ENCODE measurements around the gene SNX4. TPM values are rescaled to one million over a fixed set of nuclear protein-coding genes. Genes with fewer than 3 reads are reported as not detected.

The SNX4 gene
- total RNA-seq, 1 experiment from 2014 or later: 17.6 TPM

DNA sequence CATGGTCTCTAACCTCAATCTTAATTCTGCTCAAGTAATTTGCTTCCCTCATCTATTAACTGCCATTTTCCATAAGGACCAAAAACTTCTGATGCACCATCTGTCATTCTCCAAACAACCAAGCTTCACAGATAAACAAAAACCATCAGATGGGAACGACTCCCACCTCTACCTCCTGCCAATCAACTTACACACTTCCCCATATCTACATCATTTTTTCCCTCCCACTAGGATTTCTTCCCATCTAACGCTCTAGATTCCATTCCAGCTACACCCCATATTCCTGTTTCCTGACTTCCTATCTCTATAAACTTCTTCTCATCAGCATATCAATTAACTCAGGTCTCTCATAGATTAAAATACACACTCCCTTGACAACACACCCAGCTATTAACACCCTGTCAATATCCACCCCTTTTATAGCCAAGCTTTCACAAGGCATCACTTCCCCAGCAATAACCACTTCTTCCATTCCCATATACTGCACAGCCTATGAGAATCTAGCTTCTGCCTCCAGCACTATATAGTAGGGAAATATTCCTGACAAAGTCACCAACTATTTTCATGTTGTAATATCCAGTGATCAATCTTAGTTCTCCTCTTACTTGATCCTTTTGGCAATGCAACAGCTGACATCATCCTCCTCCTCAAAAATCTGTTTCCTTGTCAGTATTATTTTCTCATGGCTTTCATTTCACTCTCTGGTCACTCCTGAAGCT lies 39.2 kb downstream of the SNX4 start:
- Histone ChIP-seq H2AFZ (ENCODE audit: low read length) (no peak overlapping the region), H3K9me2 (replicated peaks; ENCODE audit: low read length) (no peaks in the 10 kb centered on the region), H3K27ac (ENCODE audit: low read length) (no peak overlapping the region), H3F3A (ENCODE audit: low read length, unreplicated experiment) (no peaks in the 10 kb centered on the region), H3K9ac (ENCODE audit: low read length) (no peak overlapping the region), H3K4me3 (ENCODE audit: low read length) (no peak overlapping the region), H3K79me2 (ENCODE audit: low read length) (no peaks in the 10 kb centered on the region), H4K20me1 (ENCODE audit: low read length) (no peaks in the 10 kb centered on the region), H3K9me3 (ENCODE audit: low read length) (no peaks in the 10 kb centered on the region), H3K27me3 (ENCODE audit: low read length) (no peaks in the 10 kb centered on the region), H3K4me2 (ENCODE audit: low read length) (no peak overlapping the region), H3K36me3 (ENCODE audit: low read depth, low read length) (0 out of 2 replicates have a peak, but pooled peaks cover 7% of the 10 kb centered on the region), H3K4me1 (ENCODE audit: insufficient read depth, low read length) (no peaks in the 10 kb centered on the region)
- TF ChIP-seq EZH2 (IDR thresholded peaks at IDR 0.05; ENCODE audit: low read length, unreplicated experiment) (no peak), EZH2phosphoT487 (IDR thresholded peaks at IDR 0.05; ENCODE audit: borderline replicate concordance, low read length) (no peak)
- TF ChIP-seq, protein P1, sequence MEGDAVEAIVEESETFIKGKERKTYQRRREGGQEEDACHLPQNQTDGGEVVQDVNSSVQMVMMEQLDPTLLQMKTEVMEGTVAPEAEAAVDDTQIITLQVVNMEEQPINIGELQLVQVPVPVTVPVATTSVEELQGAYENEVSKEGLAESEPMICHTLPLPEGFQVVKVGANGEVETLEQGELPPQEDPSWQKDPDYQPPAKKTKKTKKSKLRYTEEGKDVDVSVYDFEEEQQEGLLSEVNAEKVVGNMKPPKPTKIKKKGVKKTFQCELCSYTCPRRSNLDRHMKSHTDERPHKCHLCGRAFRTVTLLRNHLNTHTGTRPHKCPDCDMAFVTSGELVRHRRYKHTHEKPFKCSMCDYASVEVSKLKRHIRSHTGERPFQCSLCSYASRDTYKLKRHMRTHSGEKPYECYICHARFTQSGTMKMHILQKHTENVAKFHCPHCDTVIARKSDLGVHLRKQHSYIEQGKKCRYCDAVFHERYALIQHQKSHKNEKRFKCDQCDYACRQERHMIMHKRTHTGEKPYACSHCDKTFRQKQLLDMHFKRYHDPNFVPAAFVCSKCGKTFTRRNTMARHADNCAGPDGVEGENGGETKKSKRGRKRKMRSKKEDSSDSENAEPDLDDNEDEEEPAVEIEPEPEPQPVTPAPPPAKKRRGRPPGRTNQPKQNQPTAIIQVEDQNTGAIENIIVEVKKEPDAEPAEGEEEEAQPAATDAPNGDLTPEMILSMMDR (conservative IDR thresholded peaks at IDR 0.05; ENCODE audit: low read depth, low read length): no peak
- no peak for DNase-seq
- CTCF ChIA-PET: interaction anchor here (0.6 kb wide), 1 partner anchor 18 kb away, joined by 7 read pairs; no protein-coding TSS in a partner anchor
- POLR2A ChIA-PET (ENCODE audit: unreplicated experiment): no interaction called here
- no TSS peak for BruUV-seq (replicated peaks)
- no peak for ATAC-seq
- intact Hi-C loops (cut with micrococcal nuclease): no loop called here

- CTCF ChIA-PET: no interaction called here
- intact Hi-C loops (cut with micrococcal nuclease): no loop called here
- Histone ChIP-seq H3F3A (ENCODE audit: low read length, unreplicated experiment) (no peaks in the 10 kb centered on the region), H3K9ac (ENCODE audit: low read length) (no peak overlapping the region), H3K9me3 (ENCODE audit: low read length) (no peaks in the 10 kb centered on the region), H3K36me3 (ENCODE audit: low read depth, low read length) (peaks cover 7% of the 10 kb centered on the region; the same call in 1 of the 2 replicates), H3K27ac (ENCODE audit: low read length) (no peak overlapping the region), H3K4me1 (ENCODE audit: insufficient read depth, low read length) (no peaks in the 10 kb centered on the region), H4K20me1 (ENCODE audit: low read length) (no peaks in the 10 kb centered on the region), H3K4me3 (ENCODE audit: low read length) (no peak overlapping the region), H3K79me2 (ENCODE audit: low read length) (no peaks in the 10 kb centered on the region), H2AFZ (ENCODE audit: low read length) (no peak overlapping the region), H3K4me2 (ENCODE audit: low read length) (no peak overlapping the region), H3K27me3 (ENCODE audit: low read length) (no peaks in the 10 kb centered on the region), H3K9me2 (replicated peaks; ENCODE audit: low read length) (no peaks in the 10 kb centered on the region)
- ATAC-seq (no peak), DNase-seq (no peak)
- no TSS peak for BruUV-seq (replicated peaks)
- TF ChIP-seq EZH2phosphoT487 (IDR thresholded peaks at IDR 0.05; ENCODE audit: borderline replicate concordance, low read length) (no peak), EZH2 (IDR thresholded peaks at IDR 0.05; ENCODE audit: low read length, unreplicated experiment) (no peak)
- TF ChIP-seq, protein P1 (conservative IDR thresholded peaks at IDR 0.05; ENCODE audit: low read depth, low read length): no peak
- POLR2A ChIA-PET (ENCODE audit: unreplicated experiment): no interaction called here
These were observed 40.9 kb downstream of the SNX4 start for GRCh38 chr3:125479091-125479490.

GRCh38 chr3:125478326-125478725 lies 41.7 kb downstream of the SNX4 start:
- DNase-seq (no peak), ATAC-seq (no peak)
- no peaks in the 10 kb centered on the region for H3K27me3 ChIP-seq (ENCODE audit: low read length)
- no peak overlapping the region for H3K4me3 ChIP-seq (ENCODE audit: low read length)
- intact Hi-C loops (cut with micrococcal nuclease): no loop called here
- no TSS peak for BruUV-seq (replicated peaks)
- no peak overlapping the region for H3K9ac ChIP-seq (ENCODE audit: low read length)
- ChIA-PET POLR2A (ENCODE audit: unreplicated experiment) (no interaction called here), CTCF (no interaction called here)
- H3K79me2 ChIP-seq (ENCODE audit: low read length): no peaks in the 10 kb centered on the region
- no peaks in the 10 kb centered on the region for H3F3A ChIP-seq (ENCODE audit: low read length, unreplicated experiment)
- no peak overlapping the region for H3K4me2 ChIP-seq (ENCODE audit: low read length)
- no peaks in the 10 kb centered on the region for H3K9me3 ChIP-seq (ENCODE audit: low read length)
- no peak overlapping the region for H3K27ac ChIP-seq (ENCODE audit: low read length)
- no peaks in the 10 kb centered on the region for H3K9me2 ChIP-seq (replicated peaks; ENCODE audit: low read length)
- no peaks in the 10 kb centered on the region for H4K20me1 ChIP-seq (ENCODE audit: low read length)
- no peak overlapping the region for H2AFZ ChIP-seq (ENCODE audit: low read length)
- H3K4me1 ChIP-seq (ENCODE audit: insufficient read depth, low read length): no peaks in the 10 kb centered on the region
- H3K36me3 ChIP-seq (ENCODE audit: low read depth, low read length): peaks cover 7% of the 10 kb centered on the region; the same call in 1 of the 2 replicates
- TF ChIP-seq, protein P1 (conservative IDR thresholded peaks at IDR 0.05; ENCODE audit: low read depth, low read length): no peak
- TF ChIP-seq EZH2 (IDR thresholded peaks at IDR 0.05; ENCODE audit: low read length, unreplicated experiment) (no peak), EZH2phosphoT487 (IDR thresholded peaks at IDR 0.05; ENCODE audit: borderline replicate concordance, low read length) (no peak)
